Activated gamma-delta T cell treated with Interleukin-2 at 50 U/mL for 16 hours (primary cell): ENCODE measurements around the gene ZKSCAN8.

Source experiments
- DNase-seq: peaks from one replicate; pipeline ENCODE4 v3.0.0-alpha.2; 2020

Gene ZKSCAN8

GRCh38 chr6:28207510-28208110 lies 65.9 kb downstream of the ZKSCAN8 start:
- no peak for DNase-seq

GRCh38 chr6:28208111-28208659 lies 66.5 kb downstream of the ZKSCAN8 start:
- no peak for DNase-seq
